GM23338 (cell line): Measurements from ENCODE around the gene NUP98. TPM values are rescaled to one million over a fixed set of nuclear protein-coding genes. Genes with fewer than 3 reads are reported as not detected.

ENCODE experiments used
- ATAC-seq: fragments of 200-7000 bp; cut with Tn5 transposase; 3 replicates; pipeline ENCODE4 v1.9.1; 2020
- DNase-seq: peaks from one replicate; pipeline ENCODE4 v3.0.0-alpha.2; 2015; ENCODE audit warnings: low spot score
- H2AFZ ChIP-seq: fragments of 200-600 bp; sonication (generic); 2 replicates; pipeline ENCODE4 v1.8.0; 2016; ENCODE audit warnings: antibody characterized with exemption, mild to moderate bottlenecking, moderate library complexity
- H3F3A ChIP-seq: fragments of 200-600 bp; sonication (generic); replicated peaks from 2 replicates; pipeline ENCODE4 v1.8.0; 2017; ENCODE audit warnings: antibody characterized with exemption, mixed run types, low read depth
- H3K27ac ChIP-seq: fragments of 200-600 bp; sonication (generic); 2 replicates; pipeline ENCODE4 v1.6.1; 2016; ENCODE audit warnings: low read depth
- H3K27me3 ChIP-seq: fragments of 200-600 bp; sonication (generic); 2 replicates; pipeline ENCODE4 v1.8.0; 2016; ENCODE audit warnings: mild to moderate bottlenecking, mixed run types, moderate library complexity; ENCODE audit not compliant: insufficient read depth
- H3K36me3 ChIP-seq: fragments of 200-600 bp; sonication (generic); 2 replicates; pipeline ENCODE4 v1.8.0; 2016; ENCODE audit warnings: mild to moderate bottlenecking; ENCODE audit not compliant: insufficient read depth
- H3K4me1 ChIP-seq: fragments of 200-600 bp; sonication (generic); 2 replicates; pipeline ENCODE4 v1.8.0; 2016; ENCODE audit warnings: mild to moderate bottlenecking, moderate library complexity; ENCODE audit not compliant: insufficient read depth
- H3K4me2 ChIP-seq: fragments of 200-600 bp; sonication (generic); 2 replicates; pipeline ENCODE4 v1.7.1; 2017; ENCODE audit warnings: mixed run types
- H3K4me3 ChIP-seq: fragments of 200-600 bp; sonication (generic); 2 replicates; pipeline ENCODE4 v1.6.1; 2016; ENCODE audit warnings: mixed run types
- H3K79me2 ChIP-seq: fragments of 200-600 bp; sonication (generic); replicated peaks from 2 replicates; pipeline ENCODE4 v1.8.0; 2017; ENCODE audit warnings: mild to moderate bottlenecking; ENCODE audit not compliant: insufficient read depth
- H3K9me2 ChIP-seq: fragments of 200-600 bp; sonication (generic); 2 replicates; pipeline ENCODE4 v1.8.0; 2017; ENCODE audit not compliant: insufficient read depth
- H4K20me1 ChIP-seq: fragments of 200-600 bp; sonication (generic); replicated peaks from 2 replicates; pipeline ENCODE4 v1.8.0; 2017; ENCODE audit warnings: mild to moderate bottlenecking; ENCODE audit not compliant: insufficient read depth
- H3K27ac Mint-ChIP-seq: 2 replicates; pipeline ENCODE4 v1.8.0; 2020; ENCODE audit warnings: inconsistent platforms, mild to moderate bottlenecking, moderate library complexity, mixed read lengths
- H3K27me3 Mint-ChIP-seq: 3 replicates; pipeline ENCODE4 v1.8.0; 2022; ENCODE audit warnings: low read depth, mild to moderate bottlenecking, moderate library complexity, mixed read lengths, inconsistent platforms; ENCODE audit not compliant: insufficient read depth, poor library complexity
- H3K36me3 Mint-ChIP-seq: 3 replicates; pipeline ENCODE4 v1.8.0; 2021; ENCODE audit warnings: low read depth, mild to moderate bottlenecking, inconsistent platforms, moderate library complexity, mixed read lengths
- H3K4me1 Mint-ChIP-seq: 3 replicates; pipeline ENCODE4 v1.8.0; 2020; ENCODE audit warnings: mild to moderate bottlenecking, inconsistent platforms, mixed read lengths
- H3K4me3 Mint-ChIP-seq: 3 replicates; pipeline ENCODE4 v1.8.0; 2021; ENCODE audit warnings: moderate library complexity, mild to moderate bottlenecking, inconsistent platforms, mixed read lengths
- H3K9me3 Mint-ChIP-seq: 3 replicates; pipeline ENCODE4 v1.8.0; 2020; ENCODE audit warnings: moderate library complexity, mild to moderate bottlenecking, inconsistent platforms, mixed read lengths
- CREB1 ChIP-seq: fragments of 250-450 bp; sonication (Bioruptor Pico); IDR thresholded peaks from 2 replicates; pipeline ENCODE4 v1.5.0; 2020; ENCODE audit warnings: low read depth, mild to moderate bottlenecking, moderate library complexity
- EZH2 ChIP-seq: fragments of 200-600 bp; sonication (generic); IDR thresholded peaks from one replicate; pipeline ENCODE4 v1.8.0; 2017; ENCODE audit warnings: antibody characterized with exemption, mild to moderate bottlenecking, low read depth; ENCODE audit not compliant: unreplicated experiment
- EZH2phosphoT487 ChIP-seq: fragments of 200-600 bp; sonication (generic); IDR thresholded peaks from one replicate; pipeline ENCODE4 v1.8.1; 2018; ENCODE audit warnings: antibody characterized with exemption; ENCODE audit not compliant: unreplicated experiment
- JUNB ChIP-seq: IDR thresholded peaks from one replicate; pipeline ENCODE4 v1.6.1; 2016; ENCODE audit warnings: antibody characterized with exemption; ENCODE audit not compliant: unreplicated experiment
- NANOG ChIP-seq: IDR thresholded peaks from 2 replicates; pipeline ENCODE4 v1.6.1; 2016; ENCODE audit warnings: antibody characterized with exemption, borderline replicate concordance
- POLR2AphosphoS5 ChIP-seq: IDR thresholded peaks from 2 replicates; pipeline ENCODE4 v1.6.1; 2016; ENCODE audit warnings: antibody characterized with exemption, low read depth
- REST ChIP-seq: IDR thresholded peaks from one replicate; pipeline ENCODE4 v1.6.1; 2018; ENCODE audit warnings: antibody characterized with exemption; ENCODE audit not compliant: unreplicated experiment
- STAT1 ChIP-seq: IDR thresholded peaks from one replicate; pipeline ENCODE4 v1.6.1; 2016; ENCODE audit warnings: antibody characterized with exemption; ENCODE audit not compliant: unreplicated experiment
- ZNF114 ChIP-seq: fragments of 250-450 bp; sonication (Bioruptor Pico); IDR thresholded peaks from 2 replicates; pipeline ENCODE4 v1.5.0; 2020; ENCODE audit warnings: mild to moderate bottlenecking, moderate library complexity
- ZNF331 ChIP-seq: fragments of 250-450 bp; sonication (Bioruptor Pico); IDR thresholded peaks from 2 replicates; pipeline ENCODE4 v1.5.0; 2020; ENCODE audit warnings: low read depth, mild to moderate bottlenecking, moderate library complexity
- polyA plus RNA-seq: library from polyadenylated mRNA; unstranded; fragments of >200 nt; fragmentation: Nextera tagmentation; extraction: Ambion mirVana; gene quantifications from 2 replicates; pipeline ENCODE4 v1.2.1, GENCODE V29; 2016
- total RNA-seq: library from RNA; depleted of rRNA; stranded (reverse); fragments of >200 nt; shearing (Covaris generic); gene quantifications from 2 replicates; pipeline ENCODE4 v1.2.3, GENCODE V29; 2014
- TF ChIP-seq, protein P1 (sequence below): fragments of 250-450 bp; sonication (Bioruptor Pico); IDR thresholded peaks from 2 replicates; pipeline ENCODE4 v1.5.0; 2020; ENCODE audit warnings: mild to moderate bottlenecking, moderate library complexity
- TF ChIP-seq, protein P2 (sequence below): IDR thresholded peaks from 2 replicates; pipeline ENCODE4 v1.6.1; 2016; ENCODE audit warnings: antibody characterized with exemption
- TF ChIP-seq, protein P3 (sequence below), 2 experiments: fragments of 200-600 bp in 1 of 2; sonication (generic) in 1 of 2; conservative IDR thresholded peaks; 2 replicates each; pipeline versions ENCODE4 v1.5.1 to v1.6.1; 2016 to 2017; ENCODE audit warnings: antibody characterized with exemption in 2 of 2, low read depth in 2 of 2, mild to moderate bottlenecking in 2 of 2, moderate library complexity in 1 of 2

The NUP98 gene
- total and polyA plus RNA-seq, 2 experiments from 2014 or later = 23.9 to 174 TPM

DNA sequence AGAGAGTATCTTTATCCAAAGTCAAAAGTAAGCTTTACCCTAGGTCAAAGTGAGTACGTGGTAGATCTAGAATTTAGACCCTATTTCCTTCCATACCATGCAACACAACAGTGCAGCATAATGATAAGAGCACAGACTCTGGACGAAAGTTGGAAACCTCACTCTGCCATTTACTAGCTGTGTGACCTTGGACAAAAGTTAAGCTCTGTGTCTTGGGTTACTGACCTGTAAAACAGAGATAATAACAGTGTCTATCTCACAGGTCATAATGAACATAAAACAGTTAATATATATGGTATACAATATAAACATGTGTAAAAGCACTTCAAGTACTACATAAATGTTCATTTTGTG lies 112.6 kb downstream of the NUP98 start:
- no peak for TF ChIP-seq ZNF331
- TF ChIP-seq, protein P1, sequence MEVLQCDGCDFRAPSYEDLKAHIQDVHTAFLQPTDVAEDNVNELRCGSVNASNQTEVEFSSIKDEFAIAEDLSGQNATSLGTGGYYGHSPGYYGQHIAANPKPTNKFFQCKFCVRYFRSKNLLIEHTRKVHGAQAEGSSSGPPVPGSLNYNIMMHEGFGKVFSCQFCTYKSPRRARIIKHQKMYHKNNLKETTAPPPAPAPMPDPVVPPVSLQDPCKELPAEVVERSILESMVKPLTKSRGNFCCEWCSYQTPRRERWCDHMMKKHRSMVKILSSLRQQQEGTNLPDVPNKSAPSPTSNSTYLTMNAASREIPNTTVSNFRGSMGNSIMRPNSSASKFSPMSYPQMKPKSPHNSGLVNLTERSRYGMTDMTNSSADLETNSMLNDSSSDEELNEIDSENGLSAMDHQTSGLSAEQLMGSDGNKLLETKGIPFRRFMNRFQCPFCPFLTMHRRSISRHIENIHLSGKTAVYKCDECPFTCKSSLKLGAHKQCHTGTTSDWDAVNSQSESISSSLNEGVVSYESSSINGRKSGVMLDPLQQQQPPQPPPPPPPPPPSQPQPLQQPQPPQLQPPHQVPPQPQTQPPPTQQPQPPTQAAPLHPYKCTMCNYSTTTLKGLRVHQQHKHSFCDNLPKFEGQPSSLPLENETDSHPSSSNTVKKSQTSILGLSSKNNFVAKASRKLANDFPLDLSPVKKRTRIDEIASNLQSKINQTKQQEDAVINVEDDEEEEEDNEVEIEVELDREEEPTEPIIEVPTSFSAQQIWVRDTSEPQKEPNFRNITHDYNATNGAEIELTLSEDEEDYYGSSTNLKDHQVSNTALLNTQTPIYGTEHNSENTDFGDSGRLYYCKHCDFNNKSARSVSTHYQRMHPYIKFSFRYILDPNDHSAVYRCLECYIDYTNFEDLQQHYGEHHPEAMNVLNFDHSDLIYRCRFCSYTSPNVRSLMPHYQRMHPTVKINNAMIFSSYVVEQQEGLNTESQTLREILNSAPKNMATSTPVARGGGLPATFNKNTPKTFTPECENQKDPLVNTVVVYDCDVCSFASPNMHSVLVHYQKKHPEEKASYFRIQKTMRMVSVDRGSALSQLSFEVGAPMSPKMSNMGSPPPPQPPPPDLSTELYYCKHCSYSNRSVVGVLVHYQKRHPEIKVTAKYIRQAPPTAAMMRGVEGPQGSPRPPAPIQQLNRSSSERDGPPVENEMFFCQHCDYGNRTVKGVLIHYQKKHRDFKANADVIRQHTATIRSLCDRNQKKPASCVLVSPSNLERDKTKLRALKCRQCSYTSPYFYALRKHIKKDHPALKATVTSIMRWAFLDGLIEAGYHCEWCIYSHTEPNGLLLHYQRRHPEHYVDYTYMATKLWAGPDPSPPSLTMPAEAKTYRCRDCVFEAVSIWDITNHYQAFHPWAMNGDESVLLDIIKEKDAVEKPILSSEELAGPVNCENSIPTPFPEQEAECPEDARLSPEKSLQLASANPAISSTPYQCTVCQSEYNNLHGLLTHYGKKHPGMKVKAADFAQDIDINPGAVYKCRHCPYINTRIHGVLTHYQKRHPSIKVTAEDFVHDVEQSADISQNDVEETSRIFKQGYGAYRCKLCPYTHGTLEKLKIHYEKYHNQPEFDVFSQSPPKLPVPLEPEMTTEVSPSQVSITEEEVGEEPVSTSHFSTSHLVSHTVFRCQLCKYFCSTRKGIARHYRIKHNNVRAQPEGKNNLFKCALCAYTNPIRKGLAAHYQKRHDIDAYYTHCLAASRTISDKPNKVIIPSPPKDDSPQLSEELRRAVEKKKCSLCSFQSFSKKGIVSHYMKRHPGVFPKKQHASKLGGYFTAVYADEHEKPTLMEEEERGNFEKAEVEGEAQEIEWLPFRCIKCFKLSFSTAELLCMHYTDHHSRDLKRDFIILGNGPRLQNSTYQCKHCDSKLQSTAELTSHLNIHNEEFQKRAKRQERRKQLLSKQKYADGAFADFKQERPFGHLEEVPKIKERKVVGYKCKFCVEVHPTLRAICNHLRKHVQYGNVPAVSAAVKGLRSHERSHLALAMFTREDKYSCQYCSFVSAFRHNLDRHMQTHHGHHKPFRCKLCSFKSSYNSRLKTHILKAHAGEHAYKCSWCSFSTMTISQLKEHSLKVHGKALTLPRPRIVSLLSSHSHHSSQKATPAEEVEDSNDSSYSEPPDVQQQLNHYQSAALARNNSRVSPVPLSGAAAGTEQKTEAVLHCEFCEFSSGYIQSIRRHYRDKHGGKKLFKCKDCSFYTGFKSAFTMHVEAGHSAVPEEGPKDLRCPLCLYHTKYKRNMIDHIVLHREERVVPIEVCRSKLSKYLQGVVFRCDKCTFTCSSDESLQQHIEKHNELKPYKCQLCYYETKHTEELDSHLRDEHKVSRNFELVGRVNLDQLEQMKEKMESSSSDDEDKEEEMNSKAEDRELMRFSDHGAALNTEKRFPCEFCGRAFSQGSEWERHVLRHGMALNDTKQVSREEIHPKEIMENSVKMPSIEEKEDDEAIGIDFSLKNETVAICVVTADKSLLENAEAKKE = no peak
- TF ChIP-seq REST = no peak
- no peak for TF ChIP-seq NANOG
- TF ChIP-seq CREB1 = no peak
- no peak for TF ChIP-seq EZH2
- TF ChIP-seq ZNF114 (CRISPR knock-in tag) = no peak
- TF ChIP-seq STAT1 = no peak
- TF ChIP-seq, protein P2, sequence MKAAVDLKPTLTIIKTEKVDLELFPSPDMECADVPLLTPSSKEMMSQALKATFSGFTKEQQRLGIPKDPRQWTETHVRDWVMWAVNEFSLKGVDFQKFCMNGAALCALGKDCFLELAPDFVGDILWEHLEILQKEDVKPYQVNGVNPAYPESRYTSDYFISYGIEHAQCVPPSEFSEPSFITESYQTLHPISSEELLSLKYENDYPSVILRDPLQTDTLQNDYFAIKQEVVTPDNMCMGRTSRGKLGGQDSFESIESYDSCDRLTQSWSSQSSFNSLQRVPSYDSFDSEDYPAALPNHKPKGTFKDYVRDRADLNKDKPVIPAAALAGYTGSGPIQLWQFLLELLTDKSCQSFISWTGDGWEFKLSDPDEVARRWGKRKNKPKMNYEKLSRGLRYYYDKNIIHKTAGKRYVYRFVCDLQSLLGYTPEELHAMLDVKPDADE = no peak
- TF ChIP-seq, protein P3, sequence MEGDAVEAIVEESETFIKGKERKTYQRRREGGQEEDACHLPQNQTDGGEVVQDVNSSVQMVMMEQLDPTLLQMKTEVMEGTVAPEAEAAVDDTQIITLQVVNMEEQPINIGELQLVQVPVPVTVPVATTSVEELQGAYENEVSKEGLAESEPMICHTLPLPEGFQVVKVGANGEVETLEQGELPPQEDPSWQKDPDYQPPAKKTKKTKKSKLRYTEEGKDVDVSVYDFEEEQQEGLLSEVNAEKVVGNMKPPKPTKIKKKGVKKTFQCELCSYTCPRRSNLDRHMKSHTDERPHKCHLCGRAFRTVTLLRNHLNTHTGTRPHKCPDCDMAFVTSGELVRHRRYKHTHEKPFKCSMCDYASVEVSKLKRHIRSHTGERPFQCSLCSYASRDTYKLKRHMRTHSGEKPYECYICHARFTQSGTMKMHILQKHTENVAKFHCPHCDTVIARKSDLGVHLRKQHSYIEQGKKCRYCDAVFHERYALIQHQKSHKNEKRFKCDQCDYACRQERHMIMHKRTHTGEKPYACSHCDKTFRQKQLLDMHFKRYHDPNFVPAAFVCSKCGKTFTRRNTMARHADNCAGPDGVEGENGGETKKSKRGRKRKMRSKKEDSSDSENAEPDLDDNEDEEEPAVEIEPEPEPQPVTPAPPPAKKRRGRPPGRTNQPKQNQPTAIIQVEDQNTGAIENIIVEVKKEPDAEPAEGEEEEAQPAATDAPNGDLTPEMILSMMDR (conservative IDR thresholded peaks at IDR 0.05; ENCODE audit: low read depth in 2 of 2) = no peak
- TF ChIP-seq EZH2phosphoT487 = no peak
- TF ChIP-seq POLR2AphosphoS5 = no peak
- no peak for TF ChIP-seq JUNB
- Histone ChIP-seq H3K79me2 (no peaks in the 10 kb centered on the region), H3K9me2 (no peaks in the 10 kb centered on the region), H3K4me2 (no peak overlapping the region), H3K36me3 (peaks cover 73% of the 10 kb centered on the region), H3F3A (0 out of 2 replicates have a peak, but pooled peaks cover 4% of the 10 kb centered on the region), H3K4me3 (no peak overlapping the region), H3K4me1 (no peaks in the 10 kb centered on the region), H4K20me1 (peaks cover 18% of the 10 kb centered on the region; the same call in 1 of the 2 replicates), H3K27me3 (no peaks in the 10 kb centered on the region), H3K27ac (no peak overlapping the region), H2AFZ (no peak overlapping the region)
- H3K27me3 Mint-ChIP-seq = peaks cover 2% of the 10 kb centered on the region
- no peaks in the 10 kb centered on the region for H3K4me1 Mint-ChIP-seq
- ATAC-seq (no peak), DNase-seq (no peak)
- H3K4me3 Mint-ChIP-seq = no peak overlapping the region
- no peak overlapping the region for H3K27ac Mint-ChIP-seq
- no peaks in the 10 kb centered on the region for H3K9me3 Mint-ChIP-seq
- peaks cover 76% of the 10 kb centered on the region for H3K36me3 Mint-ChIP-seq
